Measurements from ENCODE around the gene SV2B.

SV2B gene

DNA sequence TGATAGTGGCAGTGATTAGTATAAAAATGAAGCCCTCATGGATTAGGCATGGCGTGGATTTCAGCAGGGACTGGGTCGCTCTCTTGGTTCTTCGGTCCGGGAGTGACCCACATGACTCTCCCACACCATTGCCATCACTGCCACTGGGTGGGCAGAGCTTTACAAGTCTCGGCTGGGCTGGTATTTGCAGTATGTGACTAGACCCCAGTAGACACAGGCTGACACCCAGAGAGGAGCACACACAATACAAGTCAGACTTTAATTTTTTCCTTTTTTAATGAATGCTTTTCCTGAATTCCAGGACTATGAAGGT lies 1.5 kb downstream of the SV2B start:
- no peak overlapping the region for H3K4me3 ChIP-seq (ENCODE audit: low read depth, low read length)

DNA sequence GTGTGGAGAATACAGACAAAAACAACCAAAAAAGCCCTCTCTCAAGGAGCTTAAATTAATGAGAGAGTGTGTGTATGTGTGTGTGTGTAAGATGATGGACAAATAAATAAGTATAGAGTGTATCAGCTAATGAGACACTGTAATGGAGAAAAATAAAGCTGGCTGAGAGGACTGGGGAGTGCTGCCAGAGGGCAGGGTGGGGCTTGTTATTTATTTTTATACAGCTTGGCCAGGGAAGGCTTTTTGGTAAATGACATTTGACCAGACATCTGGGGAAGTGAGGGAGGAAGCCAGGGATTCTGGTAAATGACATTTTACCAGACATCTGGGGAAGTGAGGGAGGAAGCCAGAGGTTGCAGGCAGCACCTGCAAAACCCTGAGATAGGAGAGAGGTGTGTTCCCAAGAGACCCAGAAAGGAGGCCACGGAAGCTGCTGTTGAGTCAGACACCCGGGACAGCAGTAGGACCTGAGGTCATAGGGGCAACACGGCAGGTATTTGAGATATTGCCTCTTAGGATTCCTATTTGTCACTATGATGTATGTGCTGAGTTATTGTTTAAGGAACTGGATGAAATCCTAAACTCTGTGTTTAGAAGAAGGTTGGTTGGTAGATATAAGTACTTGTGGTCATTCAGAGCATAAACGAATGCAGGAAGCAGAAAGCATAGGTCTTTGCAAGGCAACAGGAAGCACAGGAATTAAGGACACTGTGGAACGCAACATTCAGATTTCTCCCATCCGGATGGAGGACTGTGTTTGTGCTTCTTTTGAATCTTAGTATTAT lies 2.7 kb downstream of the SV2B start:
- no peak overlapping the region for H3K4me3 ChIP-seq (ENCODE audit: low read depth, low read length)
- no peak for DNase-seq (ENCODE audit: low read depth)

More for the DNA sequence above, 1.5 kb downstream of the SV2B start:
- no peak for DNase-seq (ENCODE audit: low read depth)

- no peak overlapping the region for H3K4me3 ChIP-seq (ENCODE audit: low read depth, low read length)
- DNase-seq (ENCODE audit: low read depth): no peak
These were observed 4.1 kb downstream of the SV2B start for GRCh38 chr15:91104111-91104510.

DNA sequence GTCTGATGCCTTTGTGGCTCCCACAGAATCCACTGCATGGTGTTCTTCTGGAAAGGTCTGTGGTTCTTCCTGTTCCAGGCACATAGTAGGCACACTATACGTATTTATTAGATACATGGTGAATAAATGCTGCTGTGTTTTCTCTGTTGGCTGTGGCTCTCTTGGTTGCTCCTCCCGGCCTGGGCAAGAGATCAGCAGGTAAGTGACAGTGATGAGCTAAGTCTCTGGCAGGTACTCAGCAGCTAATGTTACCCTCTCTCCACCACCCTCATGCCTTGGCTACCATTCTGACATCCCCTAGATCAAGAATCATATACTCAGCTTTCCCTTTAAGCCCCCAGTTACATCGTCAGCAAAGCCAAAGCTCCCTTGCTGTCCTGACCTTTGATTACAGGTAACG lies 8.4 kb downstream of the SV2B start:
- no peak overlapping the region for H3K4me3 ChIP-seq (ENCODE audit: low read depth, low read length)
- DNase-seq (ENCODE audit: low read depth): no peak

DNA sequence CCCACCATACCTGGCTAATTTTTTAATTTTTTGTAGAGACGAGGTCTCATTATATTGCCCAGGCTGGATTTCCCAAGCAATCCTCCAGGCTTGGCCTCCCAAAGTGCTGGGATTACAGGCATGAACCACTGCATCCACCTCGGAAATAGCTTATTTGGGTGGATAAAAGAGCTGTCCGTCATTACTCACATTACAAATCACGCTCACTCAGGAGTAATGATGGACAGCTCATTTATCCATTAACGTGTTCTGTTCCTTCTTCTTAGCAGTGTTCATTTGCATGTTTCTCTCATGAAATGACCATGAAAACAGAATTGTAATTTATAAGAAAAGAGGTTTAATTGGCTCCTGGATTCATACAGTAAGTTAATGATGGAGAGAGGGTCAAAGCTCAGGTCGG lies 9.8 kb downstream of the SV2B start:
- no peak overlapping the region for H3K4me3 ChIP-seq (ENCODE audit: low read depth, low read length)
- no peak for DNase-seq (ENCODE audit: low read depth)

DNA sequence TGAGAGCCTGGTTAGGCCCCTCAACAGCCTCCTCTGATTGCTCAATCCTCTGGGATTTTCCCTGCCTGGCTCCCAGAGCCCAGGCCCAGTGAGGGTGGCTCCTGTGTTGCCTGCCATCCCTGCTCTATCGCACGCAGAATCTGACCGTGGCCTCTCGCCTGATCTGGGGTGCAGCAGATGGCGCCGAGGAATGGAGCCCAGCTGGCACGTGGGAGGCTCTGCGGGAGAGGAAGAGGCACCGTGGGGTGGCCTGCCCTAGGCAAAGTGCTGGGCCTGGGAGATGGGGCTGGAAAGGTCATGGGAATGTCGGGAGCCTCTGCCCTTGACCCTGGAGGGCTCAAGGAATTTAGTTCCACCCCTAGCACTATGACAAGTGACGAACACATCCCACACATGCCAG lies 10.3 kb downstream of the SV2B start:
- no peak for DNase-seq (ENCODE audit: low read depth)
- H3K4me3 ChIP-seq (ENCODE audit: low read depth, low read length): no peak overlapping the region

GRCh38 chr15:91113030-91113429 lies 13.0 kb downstream of the SV2B start:
- H3K4me3 ChIP-seq (ENCODE audit: low read depth, low read length): no peak overlapping the region
- DNase-seq (ENCODE audit: low read depth): no peak

- H3K4me3 ChIP-seq (ENCODE audit: low read depth, low read length): no peak overlapping the region
- DNase-seq (ENCODE audit: low read depth): no peak
These were observed 14.2 kb downstream of the SV2B start for GRCh38 chr15:91114301-91114700.

DNA sequence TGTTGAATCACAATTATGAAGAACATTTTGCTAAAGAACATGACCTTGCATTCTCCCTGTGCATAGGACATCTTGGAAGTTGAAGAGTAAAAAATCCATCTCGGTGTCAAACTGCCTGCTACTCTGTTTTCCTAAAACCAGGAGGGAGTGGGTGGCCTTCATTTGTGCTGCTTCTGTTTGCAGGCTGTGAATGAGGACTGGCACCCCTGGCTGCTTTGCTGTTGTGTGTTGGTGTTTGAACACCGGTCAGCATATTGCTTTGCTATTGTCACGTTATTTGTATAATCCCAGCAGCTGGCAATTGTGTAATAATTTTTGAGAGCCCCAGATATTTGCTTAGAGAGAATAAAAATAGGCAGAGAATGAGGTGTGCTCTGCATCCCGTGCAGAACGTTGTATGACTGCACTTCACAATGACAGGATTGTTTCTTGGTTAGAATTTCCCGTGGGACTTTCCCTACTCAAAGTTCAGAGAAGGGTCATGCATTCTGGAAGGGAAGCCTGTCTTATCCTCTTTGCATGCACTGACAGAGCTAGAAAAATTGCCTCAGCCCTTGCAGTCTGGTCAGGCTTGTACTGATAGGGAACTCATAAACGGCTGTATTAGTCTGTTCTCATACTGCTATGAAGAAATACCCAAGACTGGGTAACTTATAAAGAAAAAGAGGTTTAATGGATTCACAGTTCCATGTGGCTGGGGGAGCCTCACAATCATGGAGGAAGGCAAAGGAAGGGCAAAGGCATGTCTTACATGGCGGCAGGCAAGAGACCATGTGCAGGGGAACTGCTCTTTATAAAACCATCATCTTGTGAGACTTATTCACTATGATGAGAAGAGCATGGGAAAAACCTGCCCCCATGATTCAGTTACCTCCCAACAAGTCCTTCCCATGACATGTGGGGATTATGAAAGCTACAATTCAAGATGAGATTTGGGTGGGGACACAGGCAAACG lies 16.3 kb downstream of the SV2B start:
- no peak for DNase-seq (ENCODE audit: low read depth)
- H3K4me3 ChIP-seq (ENCODE audit: low read depth, low read length): no peak overlapping the region

GRCh38 chr15:91117375-91117774 lies 17.3 kb downstream of the SV2B start:
- no peak for DNase-seq (ENCODE audit: low read depth)
- no peak overlapping the region for H3K4me3 ChIP-seq (ENCODE audit: low read depth, low read length)

DNA sequence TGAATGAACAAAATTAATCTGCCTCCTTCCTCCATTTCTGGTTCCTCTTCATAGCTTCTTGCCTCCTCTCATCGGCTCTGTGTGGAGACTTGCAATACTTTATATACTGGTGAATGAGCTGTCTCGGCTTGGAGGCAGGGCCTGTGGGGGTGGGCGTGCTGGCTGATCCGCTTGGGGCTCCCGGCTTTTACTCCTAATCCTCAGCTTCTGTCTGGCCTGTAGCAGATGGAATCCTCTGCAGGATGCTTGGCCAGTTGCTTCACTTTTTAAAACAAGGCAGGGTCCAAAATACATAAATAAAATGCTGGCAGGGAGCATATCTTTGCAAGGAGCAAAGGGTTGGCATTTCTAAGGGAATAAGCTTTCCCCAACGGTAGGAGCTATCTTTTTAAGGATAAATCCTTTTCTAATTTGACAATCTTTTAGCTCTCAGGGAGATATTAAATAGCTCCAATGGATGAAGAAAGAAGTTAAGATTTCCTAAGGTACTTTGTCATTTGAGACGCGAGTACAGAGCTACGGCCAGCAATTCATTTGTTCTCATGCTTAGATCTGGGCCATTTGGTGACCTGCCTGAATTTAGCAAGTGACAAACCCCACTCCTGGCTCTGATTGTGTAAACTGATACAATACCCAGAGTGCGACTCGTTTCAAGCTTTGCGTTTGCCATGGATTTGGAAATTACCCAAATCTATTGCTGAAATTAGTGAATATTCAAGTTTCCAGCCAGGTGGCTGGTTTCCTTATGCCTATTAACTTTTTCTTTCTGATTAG lies 18.9 kb downstream of the SV2B start:
- H3K4me3 ChIP-seq (ENCODE audit: low read depth, low read length): no peak overlapping the region
- no peak for DNase-seq (ENCODE audit: low read depth)

- no peak overlapping the region for H3K4me3 ChIP-seq (ENCODE audit: low read depth, low read length)
- no peak for DNase-seq (ENCODE audit: low read depth)
These were observed 22.2 kb downstream of the SV2B start for GRCh38 chr15:91122296-91122695.

- no peak for DNase-seq (ENCODE audit: low read depth)
- H3K4me3 ChIP-seq (ENCODE audit: low read depth, low read length): no peak overlapping the region
These were observed 24.1 kb downstream of the SV2B start for GRCh38 chr15:91124132-91124531.

DNA sequence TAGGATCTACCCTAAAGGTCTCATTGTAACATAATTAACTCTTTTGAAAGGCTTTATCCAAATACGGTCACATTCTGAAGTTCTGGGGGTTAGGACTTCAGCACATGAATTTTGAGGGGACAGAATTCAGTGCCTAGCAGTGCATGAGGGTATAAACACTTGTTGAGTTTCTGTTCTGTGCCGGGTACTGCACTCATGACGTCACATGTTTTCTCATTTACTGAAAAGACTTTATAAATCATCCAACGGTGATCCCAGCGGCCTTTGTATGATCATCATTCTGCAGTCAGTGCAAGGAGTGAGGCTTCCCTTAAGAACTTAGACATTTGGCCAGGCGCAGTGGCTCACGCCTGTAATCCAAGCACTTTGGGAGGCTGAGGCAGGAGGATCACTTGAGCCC lies 25.1 kb downstream of the SV2B start:
- DNase-seq (ENCODE audit: low read depth): no peak
- H3K4me3 ChIP-seq (ENCODE audit: low read depth, low read length): no peak overlapping the region

GRCh38 chr15:91126080-91126479 lies 26.0 kb downstream of the SV2B start:
- no peak for DNase-seq (ENCODE audit: low read depth)
- H3K4me3 ChIP-seq (ENCODE audit: low read depth, low read length): no peak overlapping the region

DNA sequence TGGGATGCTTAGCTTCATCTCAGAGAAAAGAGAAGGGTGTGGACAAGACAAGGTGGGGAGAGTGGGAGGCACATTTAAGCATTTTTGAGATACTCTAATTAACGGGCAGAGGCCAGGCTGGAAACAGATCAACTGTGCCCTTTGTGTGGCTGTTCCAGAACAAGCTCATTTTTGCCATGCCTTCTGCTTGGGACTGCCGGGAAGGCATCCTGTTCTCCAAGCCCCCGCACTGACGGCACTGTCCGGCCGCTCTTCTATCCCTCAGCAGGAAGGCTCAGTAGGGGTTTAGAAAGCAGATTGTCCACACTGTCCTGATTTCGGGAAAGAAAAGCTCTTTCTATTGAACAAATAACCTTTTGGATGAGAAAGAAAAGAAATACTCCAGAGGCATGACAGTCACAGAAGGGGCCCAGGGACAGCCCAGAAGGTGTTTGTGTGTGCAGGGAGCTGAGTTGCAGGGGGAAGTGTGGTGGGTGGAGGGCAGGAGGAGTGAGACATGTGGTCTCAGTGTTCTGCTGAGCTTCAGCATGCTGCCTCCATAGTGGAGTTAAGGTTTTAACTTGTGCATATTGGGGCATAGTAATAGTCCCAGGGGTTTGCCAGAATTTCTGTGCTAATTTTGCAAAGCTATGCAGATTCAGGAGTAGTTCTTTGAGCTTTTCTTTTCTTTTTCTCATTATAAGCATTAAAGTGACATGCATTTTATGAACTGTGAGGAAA lies 27.3 kb downstream of the SV2B start:
- no peak for DNase-seq (ENCODE audit: low read depth)
- no peak overlapping the region for H3K4me3 ChIP-seq (ENCODE audit: low read depth, low read length)

DNA sequence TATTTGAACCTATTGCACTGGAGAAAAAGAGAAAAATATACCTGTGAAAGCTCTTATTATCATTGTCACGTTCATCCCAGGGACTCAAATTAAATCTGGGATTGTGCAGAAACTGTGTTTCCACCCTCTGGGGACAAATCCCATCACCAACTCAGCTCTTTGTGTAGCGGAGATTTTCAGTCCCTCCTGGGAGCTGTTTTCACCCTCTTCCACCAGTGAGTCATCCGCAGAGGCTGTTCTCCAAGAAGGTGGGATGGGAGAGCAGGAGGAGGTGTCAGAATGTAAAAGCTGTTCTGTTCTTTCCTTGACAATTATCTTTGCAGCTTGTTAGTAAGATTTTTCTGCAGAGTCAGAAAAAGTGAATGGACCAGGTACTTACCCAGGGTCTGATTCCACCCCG lies 28.0 kb downstream of the SV2B start:
- DNase-seq (ENCODE audit: low read depth): no peak
- no peak overlapping the region for H3K4me3 ChIP-seq (ENCODE audit: low read depth, low read length)

- no peak for DNase-seq (ENCODE audit: low read depth)
- H3K4me3 ChIP-seq (ENCODE audit: low read depth, low read length): no peak overlapping the region
These were observed 29.4 kb downstream of the SV2B start for GRCh38 chr15:91129436-91129835.

- DNase-seq (ENCODE audit: low read depth): no peak
- H3K4me3 ChIP-seq (ENCODE audit: low read depth, low read length): no peak overlapping the region
These were observed 32.0 kb downstream of the SV2B start for GRCh38 chr15:91132079-91132478.

- no peak for DNase-seq (ENCODE audit: low read depth)
- no peak overlapping the region for H3K4me3 ChIP-seq (ENCODE audit: low read depth, low read length)
These were observed 33.5 kb downstream of the SV2B start for GRCh38 chr15:91133511-91133910.

Measured in skeletal muscle cell (primary cell).